ENCODE data around the gene MIPEP. TPM values are rescaled to one million over a fixed set of nuclear protein-coding genes. Genes with fewer than 3 reads are reported as not detected.
A peak's percentile ranks its signal among the peaks of the same experiment; 100 is the strongest.

The MIPEP gene
- total RNA-seq, 2 donors from 2014 or later = 60.4 to 107 TPM

GRCh38 chr13:23743278-23744076 is 145.7 kb downstream of the MIPEP start:
- H3K9me3 ChIP-seq = no peaks in the 10 kb centered on the region
- TF ChIP-seq CTCF (IDR thresholded peaks at IDR 0.05) = no peak
- no peak overlapping the region for H3K27ac ChIP-seq
- no peaks in the 10 kb centered on the region for H3K36me3 ChIP-seq
- H3K27me3 ChIP-seq = no peaks in the 10 kb centered on the region
- no peak for DNase-seq (ENCODE audit: low spot score)
- H3K4me1 ChIP-seq = peaks cover 0 to 3% of the 10 kb centered on the region in 2 donors
- H3K4me3 ChIP-seq = no peak overlapping the region

GRCh38 chr13:23741879-23742510 is 147.2 kb downstream of the MIPEP start:
- Histone ChIP-seq H3K36me3 (no peaks in the 10 kb centered on the region), H3K4me1 (no peaks in the 10 kb centered on the region), H3K27me3 (no peaks in the 10 kb centered on the region), H3K27ac (no peak overlapping the region), H3K9me3 (no peaks in the 10 kb centered on the region), H3K4me3 (no peak overlapping the region)
- no peak for TF ChIP-seq CTCF (IDR thresholded peaks at IDR 0.05)
- DNase-seq (ENCODE audit: low spot score) = no peak

GRCh38 chr13:23740002-23740401 is 149.2 kb downstream of the MIPEP start:
- H3K27ac ChIP-seq = peak overlapping the region; percentile 2 to 22

GRCh38 chr13:23739596-23739995 is 149.6 kb downstream of the MIPEP start:
- DNase-seq (ENCODE audit: low spot score) = no peak
- TF ChIP-seq CTCF (IDR thresholded peaks at IDR 0.05) = no peak
- no peaks in the 10 kb centered on the region for H3K4me1 ChIP-seq
- H3K36me3 ChIP-seq = no peaks in the 10 kb centered on the region
- H3K27me3 ChIP-seq = no peaks in the 10 kb centered on the region
- H3K27ac ChIP-seq = peak overlapping the region; percentile 22 to 41
- no peak overlapping the region for H3K4me3 ChIP-seq
- no peaks in the 10 kb centered on the region for H3K9me3 ChIP-seq

More at GRCh38 chr13:23740002-23740401, 149.2 kb downstream of the MIPEP start:
- no peak for TF ChIP-seq CTCF (IDR thresholded peaks at IDR 0.05)
- Histone ChIP-seq H3K9me3 (no peaks in the 10 kb centered on the region), H3K4me1 (no peaks in the 10 kb centered on the region), H3K4me3 (no peak overlapping the region), H3K36me3 (no peaks in the 10 kb centered on the region), H3K27me3 (no peaks in the 10 kb centered on the region)
- DNase-seq (ENCODE audit: low spot score) = no peak

GRCh38 chr13:23736541-23736940 is 152.7 kb downstream of the MIPEP start:
- H3K9me3 ChIP-seq = no peaks in the 10 kb centered on the region
- no peaks in the 10 kb centered on the region for H3K4me1 ChIP-seq
- H3K27me3 ChIP-seq = no peaks in the 10 kb centered on the region
- no peak overlapping the region for H3K4me3 ChIP-seq
- no peak for DNase-seq (ENCODE audit: low spot score)
- no peaks in the 10 kb centered on the region for H3K36me3 ChIP-seq
- H3K27ac ChIP-seq = no peak overlapping the region
- no peak for TF ChIP-seq CTCF (IDR thresholded peaks at IDR 0.05)
